SK-N-SH (cell line): ENCODE results near the gene FKBP5. TPM values are rescaled to one million over a fixed set of nuclear protein-coding genes. Genes with fewer than 3 reads are reported as not detected.
A peak's percentile ranks its signal among the peaks of the same experiment; 100 is the strongest.

Source experiments
- CTCF ChIA-PET: fragments of 300-600, 350-600 bp; formaldehyde crosslinking; extraction: SDS; loops from one replicate; lab custom pipeline; 2021; lab: Yijun Ruan, JAX
- POLR2A ChIA-PET: fragments of 350-600 bp; sonication (Branson Sonifier 250); formaldehyde crosslinking; extraction: SDS; loops from one replicate; lab custom pipeline; 2020; ENCODE audit warnings: antibody characterized with exemption, inconsistent platforms; lab: Yijun Ruan, JAX
- DNase-seq: peaks from one replicate; pipeline ENCODE4 v3.0.0; 2012
- H2AFZ ChIP-seq: fragments of 200-600 bp; sonication (generic); 2 replicates; pipeline ENCODE4 v1.8.1; 2016; ENCODE audit warnings: antibody characterized with exemption, mild to moderate bottlenecking, low read depth
- H3F3A ChIP-seq: fragments of 200-600 bp; sonication (generic); replicated peaks from 2 replicates; pipeline ENCODE3; 2016; ENCODE audit warnings: antibody characterized with exemption, mild to moderate bottlenecking; ENCODE audit not compliant: insufficient read depth
- H3K27ac ChIP-seq, 2 experiments: fragments of 200-500 bp in 1 of 2; fragments of 200-600 bp in 1 of 2; sonication (Bioruptor generic) in 1 of 2; sonication (generic), shearing (Covaris generic) in 1 of 2; 2 replicates each; pipeline versions ENCODE4 v1.5.1 to v1.6.1; 2014 to 2016; ENCODE audit warnings: low read depth in 2 of 2, inconsistent platforms in 1 of 2, low read length in 1 of 2, mild to moderate bottlenecking in 1 of 2, mixed read lengths in 1 of 2
- H3K27me3 ChIP-seq: fragments of 200-600 bp; sonication (generic), shearing (Covaris generic); 2 replicates; pipeline ENCODE4 v1.6.1; 2016; ENCODE audit warnings: mixed run types; ENCODE audit not compliant: insufficient read depth
- H3K36me3 ChIP-seq, 2 experiments: fragments of 200-500 bp in 1 of 2; fragments of 200-600 bp in 1 of 2; sonication (Bioruptor generic) in 1 of 2; sonication (generic) in 1 of 2; replicated peaks in 1 of 2; 2 replicates each; pipeline versions ENCODE3 to v1.5.1; 2014 to 2016; ENCODE audit warnings: low read length in 1 of 2, mild to moderate bottlenecking in 1 of 2; ENCODE audit not compliant: insufficient read depth in 2 of 2, control insufficient read depth in 1 of 2
- H3K4me1 ChIP-seq, 2 experiments: fragments of 200-500 bp in 1 of 2; fragments of 200-600 bp in 1 of 2; sonication (Bioruptor generic) in 1 of 2; sonication (generic), shearing (Covaris generic) in 1 of 2; 2 replicates each; pipeline versions ENCODE4 v1.5.1 to v1.6.1; 2014 to 2016; ENCODE audit warnings: low read depth in 1 of 2, low read length in 1 of 2, mixed run types in 1 of 2; ENCODE audit not compliant: insufficient read depth in 2 of 2, control insufficient read depth in 1 of 2
- H3K4me2 ChIP-seq: fragments of 200-600 bp; sonication (generic), shearing (Covaris generic); 2 replicates; pipeline ENCODE4 v1.6.1; 2017; ENCODE audit warnings: mixed run types
- H3K4me3 ChIP-seq, 2 experiments: fragments of 200-500 bp in 1 of 2; fragments of 200-600 bp in 1 of 2; sonication (Bioruptor generic) in 1 of 2; sonication (generic), shearing (Covaris generic) in 1 of 2; 2 replicates each; pipeline versions ENCODE4 v1.5.1 to v1.8.1; 2014 to 2016; ENCODE audit warnings: low read depth in 2 of 2, inconsistent platforms in 1 of 2, low read length in 1 of 2, mild to moderate bottlenecking in 1 of 2, mixed read lengths in 1 of 2, moderate library complexity in 1 of 2
- H3K79me2 ChIP-seq: fragments of 200-600 bp; sonication (generic); 2 replicates; pipeline ENCODE4 v1.8.1; 2017; ENCODE audit warnings: mild to moderate bottlenecking; ENCODE audit not compliant: insufficient read depth
- H3K9ac ChIP-seq: fragments of 200-600 bp; sonication (generic); 2 replicates; pipeline ENCODE4 v1.6.1; 2017; ENCODE audit warnings: mixed run types
- H3K9me2 ChIP-seq: fragments of 200-600 bp; sonication (generic); 2 replicates; pipeline ENCODE4 v1.6.1; 2017; ENCODE audit warnings: mixed run types
- H3K9me3 ChIP-seq: fragments of 200-600 bp; sonication (generic); 2 replicates; pipeline ENCODE4 v1.6.1; 2017; ENCODE audit warnings: mixed run types, mild to moderate bottlenecking, moderate library complexity
- H4K20me1 ChIP-seq: fragments of 200-600 bp; sonication (generic); 2 replicates; pipeline ENCODE4 v1.6.1; 2017; ENCODE audit warnings: mild to moderate bottlenecking, mixed run types; ENCODE audit not compliant: insufficient read depth
- CHD2 ChIP-seq: fragments of 150-350 bp; IDR thresholded peaks from 2 replicates; pipeline ENCODE4 v1.6.1; 2018; ENCODE audit warnings: low read length; ENCODE audit not compliant: partially characterized antibody
- CTCF ChIP-seq: fragments of 200-600 bp; sonication (generic); IDR thresholded peaks from 2 replicates; pipeline ENCODE4 v1.6.1; 2017; ENCODE audit warnings: antibody characterized with exemption, mild to moderate bottlenecking, moderate library complexity
- FOXJ3 ChIP-seq: sonication (generic); formaldehyde crosslinking; IDR thresholded peaks from 2 replicates; pipeline ENCODE4 v1.5.1; 2020; ENCODE audit warnings: mild to moderate bottlenecking, missing genetic modification reagents
- GABPA ChIP-seq: IDR thresholded peaks from 2 replicates; pipeline ENCODE4 v1.4.0; 2012; ENCODE audit warnings: low read depth, mild to moderate bottlenecking
- IRF3 ChIP-seq: fragments of 150-350 bp; IDR thresholded peaks from 2 replicates; pipeline ENCODE4 v1.6.1; 2016; ENCODE audit warnings: mild to moderate bottlenecking, low read depth, low read length
- MEF2A ChIP-seq: IDR thresholded peaks from 2 replicates; pipeline ENCODE4 v1.4.0; 2012; ENCODE audit warnings: low read depth, borderline replicate concordance
- NFIC ChIP-seq: IDR thresholded peaks from 2 replicates; pipeline ENCODE4 v1.4.0; 2012; ENCODE audit warnings: borderline replicate concordance
- RAD21 ChIP-seq: IDR thresholded peaks from 2 replicates; pipeline ENCODE4 v1.6.1; 2012; ENCODE audit warnings: mild to moderate bottlenecking, low read length
- RCOR1 ChIP-seq: fragments of 150-350 bp; IDR thresholded peaks from 2 replicates; pipeline ENCODE4 v1.6.1; 2017; ENCODE audit warnings: antibody characterized with exemption, low read length
- RXRA ChIP-seq: IDR thresholded peaks from 2 replicates; pipeline ENCODE4 v1.4.0; 2012; ENCODE audit warnings: low read depth, mild to moderate bottlenecking, borderline replicate concordance
- SMC3 ChIP-seq: IDR thresholded peaks from 2 replicates; pipeline ENCODE4 v1.6.1; 2012; ENCODE audit warnings: low read depth, low read length, improper control_type of control experiment
- TAF1 ChIP-seq: IDR thresholded peaks from 2 replicates; pipeline ENCODE4 v1.6.1; 2012; ENCODE audit warnings: low read depth, mild to moderate bottlenecking, low read length, moderate library complexity, borderline replicate concordance
- TEAD4 ChIP-seq: IDR thresholded peaks from 2 replicates; pipeline ENCODE4 v1.4.0; 2012; ENCODE audit warnings: mild to moderate bottlenecking, borderline replicate concordance; ENCODE audit not compliant: insufficient read depth
- USF1 ChIP-seq: IDR thresholded peaks from 2 replicates; pipeline ENCODE4 v1.4.0; 2012; ENCODE audit warnings: low read depth, borderline replicate concordance
- WGBS: methylation state at CpG from one replicate; pipeline ENCODE4 v1.1.6; 2017; ENCODE audit warnings: low lambda C conversion rate; 5-methylcytosine and 5-hydroxymethylcytosine counted together
- polyA plus RNA-seq, 3 experiments: library from polyadenylated mRNA; depleted of rRNA; stranded (reverse); fragments of >200 nt; gene quantifications; 2 replicates each; pipeline ENCODE4 v1.2.3, GENCODE V29; 2012

The FKBP5 gene
- polyA plus RNA-seq, 1 of the 3 experiments (the other 2 are of a cell fraction) = 5.1 TPM

GRCh38 chr6:35686436-35686835 is 2.3 kb downstream of the FKBP5 start:
- no peak for DNase-seq
- 87% methylated on average over 2 of the region's 2 CpGs for WGBS
- Histone ChIP-seq H3K9me2 (no peaks in the 10 kb centered on the region), H3K27me3 (no peaks in the 10 kb centered on the region), H3K9me3 (no peaks in the 10 kb centered on the region; the same call in 1 of the 2 replicates), H3K27ac (no peak overlapping the region), H4K20me1 (no peaks in the 10 kb centered on the region), H3F3A (peaks cover 7% of the 10 kb centered on the region), H3K4me3 (no peak overlapping the region; a peak in 1 of 4 replicates), H3K36me3 (no peaks in the 10 kb centered on the region), H3K79me2 (peaks cover 18% of the 10 kb centered on the region; the same call in 1 of the 2 replicates), H3K9ac (no peak overlapping the region; the same call in 1 of the 2 replicates), H2AFZ (no peak overlapping the region), H3K4me1 (peaks cover 2 to 6% of the 10 kb centered on the region in 2 experiments; a peak in 3 of 4 replicates), H3K4me2 (peak overlapping the region; percentile 81; the same call in 1 of the 2 replicates)
- TF ChIP-seq IRF3 = no peak
- no peak for TF ChIP-seq CTCF
- no peak for TF ChIP-seq FOXJ3 (CRISPR knock-in tag)
- TF ChIP-seq NFIC = no peak
- TF ChIP-seq USF1 = no peak
- no peak for TF ChIP-seq TEAD4
- no peak for TF ChIP-seq RCOR1
- TF ChIP-seq TAF1 = no peak
- TF ChIP-seq GABPA = no peak
- CTCF ChIA-PET = interaction anchor here (0.6 to 4.7 kb wide), 6 partner anchors 42 to 654 kb away, joined by 3 to 33 read pairs (median 4); partner anchors contain the start of gene ARMC12
- POLR2A ChIA-PET = no interaction called here

- H3K4me2 ChIP-seq = no peak overlapping the region
- peaks cover 21% of the 10 kb centered on the region; the same call in 1 of the 2 replicates for H3K79me2 ChIP-seq
- H3K4me1 ChIP-seq = peaks cover 0 to 12% of the 10 kb centered on the region in 2 experiments; a peak in 3 of 4 replicates
- DNase-seq = no peak
- H3K4me3 ChIP-seq = no peak overlapping the region
- no peaks in the 10 kb centered on the region for H3K27me3 ChIP-seq
- POLR2A ChIA-PET = no interaction called here
- H3K9ac ChIP-seq = no peak overlapping the region
- no peaks in the 10 kb centered on the region for H4K20me1 ChIP-seq
- H3K9me3 ChIP-seq = no peaks in the 10 kb centered on the region; the same call in 1 of the 2 replicates
- H3K9me2 ChIP-seq = no peaks in the 10 kb centered on the region
- H2AFZ ChIP-seq = no peak overlapping the region
- no peak overlapping the region for H3K27ac ChIP-seq
- TF ChIP-seq TEAD4 (no peak), CHD2 (no peak), RAD21 (no peak), SMC3 (no peak), RXRA (no peak), MEF2A (no peak)
- H3F3A ChIP-seq = peaks cover 7% of the 10 kb centered on the region
- H3K36me3 ChIP-seq = no peaks in the 10 kb centered on the region
- CTCF ChIA-PET = interaction anchor here (0.6 to 2.3 kb wide), 5 partner anchors 38 to 161 kb away, joined by 3 to 7 read pairs (median 3); no protein-coding TSS in a partner anchor
These were observed 5.4 kb downstream of the FKBP5 start for GRCh38 chr6:35683267-35683666.
